ENCODE results near the gene CYBRD1. TPM values are rescaled to one million over a fixed set of nuclear protein-coding genes. Genes with fewer than 3 reads are reported as not detected.

Gene CYBRD1
- polyA plus RNA-seq, 1 donor (not counting 4 experiments of a cell fraction or from before 2014, with no cell fraction given) = 72.7 TPM

DNA sequence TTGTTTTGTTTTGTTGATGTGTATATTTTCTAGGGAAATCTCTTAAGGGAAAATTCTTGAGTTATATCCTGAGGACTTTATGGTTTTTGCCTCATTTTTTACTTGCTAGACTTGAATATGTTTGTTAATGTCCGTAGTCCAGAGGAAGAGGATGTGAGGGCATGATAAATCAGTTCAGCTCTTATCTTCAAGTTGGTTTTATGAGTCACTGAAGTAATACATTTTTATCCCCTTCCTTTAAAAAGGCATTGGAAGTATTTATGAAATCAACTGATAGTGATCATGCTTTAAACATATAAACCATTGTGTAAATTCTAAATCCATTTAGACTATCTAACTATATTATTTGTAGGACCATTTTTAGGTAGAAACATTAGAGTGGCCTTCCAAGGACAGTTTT is 43.9 kb upstream of the CYBRD1 start:
- DNase-seq (ENCODE audit: low read depth, low spot score) (no peak), FAIRE-seq (no peak)
- H3K9me1 ChIP-seq (ENCODE audit: control insufficient read depth, extremely low read depth, insufficient read depth, low read length) = no peaks in the 10 kb centered on the region
- TF ChIP-seq, protein P1, sequence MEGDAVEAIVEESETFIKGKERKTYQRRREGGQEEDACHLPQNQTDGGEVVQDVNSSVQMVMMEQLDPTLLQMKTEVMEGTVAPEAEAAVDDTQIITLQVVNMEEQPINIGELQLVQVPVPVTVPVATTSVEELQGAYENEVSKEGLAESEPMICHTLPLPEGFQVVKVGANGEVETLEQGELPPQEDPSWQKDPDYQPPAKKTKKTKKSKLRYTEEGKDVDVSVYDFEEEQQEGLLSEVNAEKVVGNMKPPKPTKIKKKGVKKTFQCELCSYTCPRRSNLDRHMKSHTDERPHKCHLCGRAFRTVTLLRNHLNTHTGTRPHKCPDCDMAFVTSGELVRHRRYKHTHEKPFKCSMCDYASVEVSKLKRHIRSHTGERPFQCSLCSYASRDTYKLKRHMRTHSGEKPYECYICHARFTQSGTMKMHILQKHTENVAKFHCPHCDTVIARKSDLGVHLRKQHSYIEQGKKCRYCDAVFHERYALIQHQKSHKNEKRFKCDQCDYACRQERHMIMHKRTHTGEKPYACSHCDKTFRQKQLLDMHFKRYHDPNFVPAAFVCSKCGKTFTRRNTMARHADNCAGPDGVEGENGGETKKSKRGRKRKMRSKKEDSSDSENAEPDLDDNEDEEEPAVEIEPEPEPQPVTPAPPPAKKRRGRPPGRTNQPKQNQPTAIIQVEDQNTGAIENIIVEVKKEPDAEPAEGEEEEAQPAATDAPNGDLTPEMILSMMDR (optimal IDR thresholded peaks at IDR 0.05 in 1 of 3, IDR thresholded peaks at IDR 0.05 in 1 of 3, conservative IDR thresholded peaks at IDR 0.05 in 1 of 3; ENCODE audit: extremely low read depth in 1 of 3, insufficient read depth in 2 of 3, low read length in 3 of 3) = no peak
- no peak for TF ChIP-seq EZH2 (IDR thresholded peaks at IDR 0.05; ENCODE audit: low read length)
- H3K4me1 ChIP-seq (ENCODE audit: control insufficient read depth, extremely low read depth, insufficient read depth, low read length) = no peaks in the 10 kb centered on the region
- no peak overlapping the region for H3K9ac ChIP-seq (ENCODE audit: control insufficient read depth, extremely low read depth, insufficient read depth, low read length)
- H3K36me3 ChIP-seq (ENCODE audit: control insufficient read depth in 2 of 2, extremely low read depth in 1 of 2, insufficient read depth in 2 of 2, low read length in 2 of 2) = peaks cover 10 to 12% of the 10 kb centered on the region in 2 experiments
- no peaks in the 10 kb centered on the region for H4K20me1 ChIP-seq (ENCODE audit: control insufficient read depth, extremely low read depth, insufficient read depth, low read length)
- no peak overlapping the region for H2AFZ ChIP-seq (ENCODE audit: control insufficient read depth, low read length)
- H3K9me3 ChIP-seq (ENCODE audit: control insufficient read depth, low read depth, low read length) = no peaks in the 10 kb centered on the region
- no peak overlapping the region for H3K4me2 ChIP-seq (ENCODE audit: control insufficient read depth, extremely low read depth, insufficient read depth, low read depth, low read length)
- no peaks in the 10 kb centered on the region for H3K79me2 ChIP-seq (ENCODE audit: control insufficient read depth, insufficient read depth, low read length)
- H3K27ac ChIP-seq (ENCODE audit: control insufficient read depth, insufficient read depth, low read length) = no peak overlapping the region
- H3K4me3 ChIP-seq (ENCODE audit: control insufficient read depth in 2 of 3, extremely low read depth in 1 of 3, insufficient read depth in 2 of 3, low read depth in 1 of 3, low read length in 3 of 3) = no peak overlapping the region
- no peaks in the 10 kb centered on the region for H3K27me3 ChIP-seq (ENCODE audit: control insufficient read depth, extremely low read depth, insufficient read depth, low read length)
- dilution Hi-C loops (cut with MboI; ENCODE audit: extremely low pct_ligation_motif_present, low sequenced_read_pairs) = no loop called here

DNA sequence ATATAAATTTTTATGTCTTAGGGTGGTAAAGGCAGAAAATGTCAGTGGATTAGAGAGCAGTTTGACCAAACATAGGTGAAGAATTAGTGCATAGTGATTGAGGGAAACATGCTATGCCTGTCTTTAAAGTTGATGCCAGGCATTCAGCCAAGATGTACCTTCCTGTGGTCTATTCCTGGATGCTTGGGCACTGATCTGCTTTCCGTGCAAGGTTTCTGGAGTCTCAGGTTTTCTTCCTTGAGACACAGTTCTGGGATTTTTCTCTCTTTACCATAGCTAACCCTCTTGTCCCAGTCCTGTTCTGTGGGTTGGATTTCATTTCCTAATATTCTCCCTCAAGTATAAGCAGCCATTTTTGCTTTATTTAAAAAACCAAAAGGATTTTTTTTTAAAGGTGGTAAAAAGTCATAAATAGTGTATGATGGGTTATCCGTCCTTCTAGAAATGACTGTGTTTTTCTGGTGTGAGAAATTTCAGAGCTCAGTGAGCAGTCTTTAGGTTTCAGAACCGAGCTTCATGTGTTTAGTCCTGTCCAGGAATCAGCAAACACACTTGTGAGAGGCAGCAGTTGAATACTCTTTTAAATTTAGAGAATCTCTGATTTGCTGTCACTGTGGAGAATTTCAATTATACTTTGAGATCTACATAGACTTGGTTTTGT is 43.0 kb upstream of the CYBRD1 start:
- dilution Hi-C loops (cut with MboI; ENCODE audit: extremely low pct_ligation_motif_present, low sequenced_read_pairs) = no loop called here
- no peaks in the 10 kb centered on the region for H3K4me1 ChIP-seq (ENCODE audit: control insufficient read depth, extremely low read depth, insufficient read depth, low read length)
- peaks cover 10% of the 10 kb centered on the region in 2 experiments for H3K36me3 ChIP-seq (ENCODE audit: control insufficient read depth in 2 of 2, extremely low read depth in 1 of 2, insufficient read depth in 2 of 2, low read length in 2 of 2)
- no peak for TF ChIP-seq EZH2 (IDR thresholded peaks at IDR 0.05; ENCODE audit: low read length)
- TF ChIP-seq, protein P1 (optimal IDR thresholded peaks at IDR 0.05 in 1 of 3, IDR thresholded peaks at IDR 0.05 in 1 of 3, conservative IDR thresholded peaks at IDR 0.05 in 1 of 3; ENCODE audit: extremely low read depth in 1 of 3, insufficient read depth in 2 of 3, low read length in 3 of 3) = no peak
- FAIRE-seq (peak; percentile 52), DNase-seq (ENCODE audit: low read depth, low spot score) (no peak)
- no peaks in the 10 kb centered on the region for H3K79me2 ChIP-seq (ENCODE audit: control insufficient read depth, insufficient read depth, low read length)
- no peaks in the 10 kb centered on the region for H3K9me1 ChIP-seq (ENCODE audit: control insufficient read depth, extremely low read depth, insufficient read depth, low read length)
- no peak overlapping the region for H3K4me2 ChIP-seq (ENCODE audit: control insufficient read depth, extremely low read depth, insufficient read depth, low read depth, low read length)
- no peak overlapping the region for H2AFZ ChIP-seq (ENCODE audit: control insufficient read depth, low read length)
- H3K27ac ChIP-seq (ENCODE audit: control insufficient read depth, insufficient read depth, low read length) = no peak overlapping the region
- H3K4me3 ChIP-seq (ENCODE audit: control insufficient read depth in 2 of 3, extremely low read depth in 1 of 3, insufficient read depth in 2 of 3, low read depth in 1 of 3, low read length in 3 of 3) = no peak overlapping the region
- no peaks in the 10 kb centered on the region for H4K20me1 ChIP-seq (ENCODE audit: control insufficient read depth, extremely low read depth, insufficient read depth, low read length)
- no peak overlapping the region for H3K9ac ChIP-seq (ENCODE audit: control insufficient read depth, extremely low read depth, insufficient read depth, low read length)
- no peaks in the 10 kb centered on the region for H3K9me3 ChIP-seq (ENCODE audit: control insufficient read depth, low read depth, low read length)
- no peaks in the 10 kb centered on the region for H3K27me3 ChIP-seq (ENCODE audit: control insufficient read depth, extremely low read depth, insufficient read depth, low read length)
